Hepatocyte (in vitro differentiated cells): Measurements from ENCODE around the gene ZFP28. TPM values are rescaled to one million over a fixed set of nuclear protein-coding genes. Genes with fewer than 3 reads are reported as not detected.

Experiments
- DNase-seq: peaks from one replicate; pipeline ENCODE4 v3.0.0-alpha.2; 2016; ENCODE audit warnings: low spot score
- H2AFZ ChIP-seq: fragments of 200-600 bp; sonication (generic); 2 replicates; pipeline ENCODE4 v1.6.0; 2016; ENCODE audit warnings: antibody characterized with exemption, mild to moderate bottlenecking
- H3K27ac ChIP-seq: fragments of 200-600 bp; sonication (generic); 2 replicates; pipeline ENCODE4 v1.5.1; 2016; ENCODE audit warnings: mild to moderate bottlenecking
- H3K27me3 ChIP-seq: fragments of 200-600 bp; sonication (generic); 2 replicates; pipeline ENCODE4 v1.6.1; 2016
- H3K36me3 ChIP-seq: fragments of 200-600 bp; sonication (generic); replicated peaks from 2 replicates; pipeline ENCODE4 v1.5.1; 2016; ENCODE audit warnings: low read depth; ENCODE audit not compliant: insufficient read depth
- H3K4me1 ChIP-seq: fragments of 200-600 bp; sonication (generic); 2 replicates; pipeline ENCODE4 v1.5.1; 2016; ENCODE audit warnings: mild to moderate bottlenecking, moderate library complexity; ENCODE audit not compliant: insufficient read depth
- H3K4me2 ChIP-seq: fragments of 200-600 bp; sonication (generic); 2 replicates; pipeline ENCODE4 v1.6.0; 2016
- H3K4me3 ChIP-seq: fragments of 200-600 bp; sonication (generic); 2 replicates; pipeline ENCODE4 v1.5.1; 2016; ENCODE audit warnings: mild to moderate bottlenecking
- H3K79me2 ChIP-seq: fragments of 200-600 bp; sonication (generic); 2 replicates; pipeline ENCODE4 v1.6.0; 2017; ENCODE audit warnings: mild to moderate bottlenecking
- H3K9me2 ChIP-seq: fragments of 200-600 bp; sonication (generic); replicated peaks from 2 replicates; pipeline ENCODE4 v1.6.0; 2017; ENCODE audit warnings: mild to moderate bottlenecking; ENCODE audit not compliant: insufficient read depth
- H3K9me3 ChIP-seq: fragments of 200-600 bp; sonication (generic); 2 replicates; pipeline ENCODE4 v1.5.1; 2016; ENCODE audit warnings: low read depth, mild to moderate bottlenecking
- H4K20me1 ChIP-seq: fragments of 200-600 bp; sonication (generic); 2 replicates; pipeline ENCODE4 v1.6.0; 2016; ENCODE audit warnings: mild to moderate bottlenecking; ENCODE audit not compliant: insufficient read depth, poor library complexity, severe bottlenecking
- CTCF ChIP-seq: fragments of 200-600 bp; sonication (generic); IDR thresholded peaks from 2 replicates; pipeline ENCODE4 v1.5.1; 2016; ENCODE audit warnings: antibody characterized with exemption, mild to moderate bottlenecking; ENCODE audit not compliant: poor library complexity
- EZH2 ChIP-seq: fragments of 200-600 bp; sonication (generic); IDR thresholded peaks from 2 replicates; pipeline ENCODE4 v1.6.1; 2016; ENCODE audit warnings: antibody characterized with exemption, mild to moderate bottlenecking, borderline replicate concordance
- EZH2phosphoT487 ChIP-seq: fragments of 200-600 bp; sonication (generic); IDR thresholded peaks from one replicate; pipeline ENCODE4 v1.6.1; 2018; ENCODE audit warnings: antibody characterized with exemption, mild to moderate bottlenecking, low read depth, moderate library complexity; ENCODE audit not compliant: unreplicated experiment, severe bottlenecking
- WGBS: methylation state at CpG from one replicate; pipeline ENCODE4 v1.1.6; 2016; ENCODE audit warnings: low lambda C conversion rate; ENCODE audit errors: missing lambda C conversion rate; 5-methylcytosine and 5-hydroxymethylcytosine counted together
- polyA plus RNA-seq: library from polyadenylated mRNA; unstranded; fragments of >200 nt; fragmentation: Nextera tagmentation; extraction: Ambion mirVana; gene quantifications from 2 replicates; pipeline ENCODE4 v1.2.1, GENCODE V29; 2016
- total RNA-seq: library from RNA; depleted of rRNA; stranded (reverse); fragments of >200 nt; gene quantifications from 2 replicates; pipeline ENCODE4 v1.2.3, GENCODE V29; 2014

Gene ZFP28
- total and polyA plus RNA-seq, 2 experiments from 2014 or later = 3.5 to 5.7 TPM

- H3K36me3 ChIP-seq = no peaks in the 10 kb centered on the region
- no peaks in the 10 kb centered on the region for H3K27me3 ChIP-seq
- no peaks in the 10 kb centered on the region for H3K79me2 ChIP-seq
- TF ChIP-seq CTCF (no peak), EZH2 (no peak), EZH2phosphoT487 (no peak)
- peak within 1 kb of the TSS; percentile 35 for H3K4me3 ChIP-seq
- H2AFZ ChIP-seq = peak within 1 kb of the TSS; percentile 71
- H4K20me1 ChIP-seq = no peaks in the 10 kb centered on the region
- DNase-seq = peak; percentile 96
- H3K27ac ChIP-seq = peak within 1 kb of the TSS; percentile 99
- H3K4me1 ChIP-seq = no peaks in the 10 kb centered on the region
- H3K4me2 ChIP-seq = peak within 1 kb of the TSS; percentile 86
- 34% methylated on average over 73 of the region's 74 CpGs for WGBS
- H3K9me3 ChIP-seq = no peaks in the 10 kb centered on the region
- H3K9me2 ChIP-seq = no peaks in the 10 kb centered on the region
Measured at GRCh38 chr19:56507446-56508289, 31.1 kb upstream of the ZFP28 start, which contains the start of gene ZNF471. Gene ZNF471 (plus strand): TSS chr19:56507855. CDS start chr19:56511572, 3,717 bp downstream.

GRCh38 chr19:56508290-56508778 lies 30.4 kb upstream of the ZFP28 start:
- 65% methylated on average over 17 of the region's 17 CpGs for WGBS
- H3K27ac ChIP-seq = peak overlapping the region; percentile 99
- peaks cover 4% of the 10 kb centered on the region for H3K9me3 ChIP-seq
- no peaks in the 10 kb centered on the region for H3K79me2 ChIP-seq
- no peak for DNase-seq
- peak overlapping the region; percentile 71 for H2AFZ ChIP-seq
- TF ChIP-seq EZH2phosphoT487 = no peak
- TF ChIP-seq EZH2 = no peak
- TF ChIP-seq CTCF = no peak
- no peaks in the 10 kb centered on the region for H4K20me1 ChIP-seq
- no peaks in the 10 kb centered on the region for H3K4me1 ChIP-seq
- H3K27me3 ChIP-seq = no peaks in the 10 kb centered on the region
- no peaks in the 10 kb centered on the region for H3K36me3 ChIP-seq
- H3K4me2 ChIP-seq = peak overlapping the region; percentile 86
- peak overlapping the region; percentile 35 for H3K4me3 ChIP-seq
- H3K9me2 ChIP-seq = no peaks in the 10 kb centered on the region

GRCh38 chr19:56525214-56525860 lies 13.4 kb upstream of the ZFP28 start:
- Histone ChIP-seq H3K79me2 (no peaks in the 10 kb centered on the region), H3K27ac (no peak overlapping the region), H3K27me3 (no peaks in the 10 kb centered on the region), H2AFZ (no peak overlapping the region), H3K4me1 (no peaks in the 10 kb centered on the region), H3K9me3 (peaks cover 40% of the 10 kb centered on the region), H4K20me1 (no peaks in the 10 kb centered on the region), H3K9me2 (no peaks in the 10 kb centered on the region), H3K4me3 (no peak overlapping the region), H3K36me3 (no peaks in the 10 kb centered on the region), H3K4me2 (no peak overlapping the region)
- DNase-seq = no peak
- no peak for TF ChIP-seq CTCF
- no peak for TF ChIP-seq EZH2phosphoT487
- TF ChIP-seq EZH2 = no peak
- 86% methylated on average over 4 of the region's 4 CpGs for WGBS
